CD4-positive, alpha-beta T cell treated with Interleukin-6 at 100 ng/mL for 8 hours (primary cell): ENCODE data around the gene CES2.
"Not testable (repeated sequence)": the region's sequence is repeated elsewhere in the genome, so short reads cannot be mapped to it uniquely, and the experiment has no call there.

Experiments
- DNase-seq: peaks from one replicate; pipeline ENCODE4 v3.0.0-alpha.2; 2020; ENCODE audit warnings: mixed read lengths, low spot score

Gene CES2

GRCh38 chr16:66953462-66954096 lies 18.3 kb downstream of the CES2 start:
- no peak for DNase-seq

- DNase-seq = peak; percentile 70
Observed at GRCh38 chr16:66954097-66954659, 18.9 kb downstream of the CES2 start.

- DNase-seq = not testable (repeated sequence)
Observed at GRCh38 chr16:66955363-66956153, 20.2 kb downstream of the CES2 start.

- not testable (repeated sequence) for DNase-seq
Observed at GRCh38 chr16:66956154-66956457, 20.8 kb downstream of the CES2 start.

- DNase-seq = no peak
Observed at GRCh38 chr16:66958857-66959703, 23.8 kb downstream of the CES2 start.

GRCh38 chr16:66959704-66960161 lies 24.4 kb downstream of the CES2 start:
- no peak for DNase-seq

GRCh38 chr16:66960270-66960669 lies 25.0 kb downstream of the CES2 start:
- no peak for DNase-seq

- DNase-seq = peak; percentile 41
Observed at GRCh38 chr16:66961065-66961744, 25.9 kb downstream of the CES2 start, which contains the start of gene CES3. CES3 (plus strand) TSS chr16:66961266; CDS start chr16:66961308, 42 bp downstream.

- DNase-seq = no peak
Observed at GRCh38 chr16:66961914-66962313, 26.6 kb downstream of the CES2 start.

GRCh38 chr16:66964049-66964448 lies 28.7 kb downstream of the CES2 start:
- no peak for DNase-seq

GRCh38 chr16:66968847-66969246 lies 33.5 kb downstream of the CES2 start:
- DNase-seq = no peak

GRCh38 chr16:66970775-66971720 lies 35.7 kb downstream of the CES2 start:
- DNase-seq = no peak

- no peak for DNase-seq
Observed at GRCh38 chr16:66972983-66973382, 37.7 kb downstream of the CES2 start.

GRCh38 chr16:66973716-66974115 lies 38.4 kb downstream of the CES2 start:
- no peak for DNase-seq

GRCh38 chr16:66974156-66974931 lies 39.0 kb downstream of the CES2 start:
- DNase-seq = not testable (repeated sequence)

GRCh38 chr16:66974932-66975246 lies 39.6 kb downstream of the CES2 start:
- DNase-seq = not testable (repeated sequence)

GRCh38 chr16:66975302-66975893 lies 40.1 kb downstream of the CES2 start:
- DNase-seq = no peak

- DNase-seq = no peak
Observed at GRCh38 chr16:66976746-66977145, 41.4 kb downstream of the CES2 start.

GRCh38 chr16:66977341-66978113 lies 42.2 kb downstream of the CES2 start:
- DNase-seq = peak; percentile 87
